ENCODE data around the gene ARHGAP28.

Gene ARHGAP28

GRCh38 chr18:6732952-6733351 is 3.4 kb downstream of the ARHGAP28 start:
- DNase-seq (ENCODE audit: low spot score) = no peak

GRCh38 chr18:6733758-6734157 is 4.2 kb downstream of the ARHGAP28 start:
- DNase-seq (ENCODE audit: low spot score) = no peak

DNA sequence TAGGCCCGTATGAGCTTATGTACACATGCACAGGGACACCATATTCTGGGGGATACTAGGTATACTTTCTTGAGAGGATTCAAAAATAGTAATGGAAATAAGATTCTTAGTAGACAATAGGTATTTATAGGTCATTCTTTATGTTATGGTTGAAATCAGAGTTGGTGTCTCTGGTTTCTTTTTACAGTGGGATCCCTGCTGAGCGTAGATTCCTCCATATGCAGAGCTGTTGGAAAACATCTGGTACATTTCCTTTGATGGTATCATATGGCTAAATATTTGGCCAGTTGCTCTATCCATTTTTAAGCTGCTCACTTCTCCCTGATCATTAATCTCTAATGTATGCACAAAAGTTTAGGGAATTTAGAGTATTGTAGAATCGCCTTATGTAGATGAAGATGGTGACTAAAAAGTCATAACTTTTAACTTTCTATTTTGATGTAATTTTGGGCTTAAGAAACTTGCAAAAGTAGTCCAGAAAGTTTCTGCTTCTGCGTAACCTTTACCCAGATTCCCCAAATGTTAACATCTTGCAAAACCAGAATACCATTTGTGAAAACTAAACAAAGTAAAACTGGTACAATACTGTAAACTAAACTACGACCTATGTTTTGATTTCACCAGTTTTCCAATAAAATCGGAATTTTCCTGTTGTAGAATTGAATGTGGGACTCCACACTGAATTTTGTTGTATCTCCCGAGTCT is 5.4 kb downstream of the ARHGAP28 start:
- no peak for DNase-seq (ENCODE audit: low spot score)

GRCh38 chr18:6737833-6738232 is 8.3 kb downstream of the ARHGAP28 start:
- no peak for DNase-seq (ENCODE audit: low spot score)

DNA sequence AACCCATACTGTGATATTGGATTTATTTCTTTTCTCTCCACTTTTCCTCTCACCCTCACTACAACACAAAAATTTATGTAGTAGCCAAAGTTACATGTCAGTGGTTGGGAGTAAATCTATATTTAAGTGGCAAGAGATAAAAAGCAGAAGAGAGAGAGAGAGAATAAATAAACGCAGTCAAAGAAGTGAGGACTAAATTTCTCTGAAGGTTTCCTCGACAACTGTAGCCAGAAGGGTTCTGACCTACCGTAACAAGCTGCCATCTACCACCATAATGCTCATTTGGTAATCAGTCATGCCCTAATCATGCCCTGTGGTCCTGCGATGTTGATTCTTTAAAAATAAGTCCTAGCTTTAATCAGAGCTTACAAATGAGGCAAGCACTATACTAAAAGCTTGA is 9.1 kb downstream of the ARHGAP28 start:
- DNase-seq (ENCODE audit: low spot score) = no peak

DNA sequence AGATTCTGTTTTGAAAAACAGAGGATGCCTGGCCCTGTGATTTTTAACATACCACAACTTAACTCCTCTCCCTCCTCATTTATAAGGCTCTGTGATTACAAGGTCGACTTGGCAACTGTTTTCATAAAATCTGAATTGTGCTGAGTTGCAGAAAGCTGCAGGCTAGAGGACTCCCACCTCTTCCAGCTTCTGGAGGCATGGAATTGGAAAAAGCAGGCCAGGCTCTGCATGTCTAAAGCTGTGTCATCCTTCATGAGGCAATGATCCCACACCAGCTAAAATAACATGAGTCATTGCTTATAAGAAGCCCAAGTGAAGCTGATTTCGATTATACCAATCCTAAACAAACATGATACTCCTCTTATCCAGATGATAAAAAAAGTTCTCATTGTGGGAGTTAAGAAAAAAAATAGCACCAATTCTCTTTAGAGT is 11.7 kb downstream of the ARHGAP28 start:
- DNase-seq (ENCODE audit: low spot score) = no peak

GRCh38 chr18:6741786-6742185 is 12.3 kb downstream of the ARHGAP28 start:
- DNase-seq (ENCODE audit: low spot score) = no peak

GRCh38 chr18:6743999-6744398 is 14.5 kb downstream of the ARHGAP28 start:
- no peak for DNase-seq (ENCODE audit: low spot score)

- DNase-seq (ENCODE audit: low spot score) = no peak
Measured at GRCh38 chr18:6744816-6745455, 15.4 kb downstream of the ARHGAP28 start.

GRCh38 chr18:6745504-6746031 is 16.1 kb downstream of the ARHGAP28 start:
- DNase-seq (ENCODE audit: low spot score) = no peak

GRCh38 chr18:6746386-6746960 is 17.0 kb downstream of the ARHGAP28 start:
- no peak for DNase-seq (ENCODE audit: low spot score)

- DNase-seq (ENCODE audit: low spot score) = no peak
Measured at GRCh38 chr18:6747646-6748045, 18.1 kb downstream of the ARHGAP28 start.

DNA sequence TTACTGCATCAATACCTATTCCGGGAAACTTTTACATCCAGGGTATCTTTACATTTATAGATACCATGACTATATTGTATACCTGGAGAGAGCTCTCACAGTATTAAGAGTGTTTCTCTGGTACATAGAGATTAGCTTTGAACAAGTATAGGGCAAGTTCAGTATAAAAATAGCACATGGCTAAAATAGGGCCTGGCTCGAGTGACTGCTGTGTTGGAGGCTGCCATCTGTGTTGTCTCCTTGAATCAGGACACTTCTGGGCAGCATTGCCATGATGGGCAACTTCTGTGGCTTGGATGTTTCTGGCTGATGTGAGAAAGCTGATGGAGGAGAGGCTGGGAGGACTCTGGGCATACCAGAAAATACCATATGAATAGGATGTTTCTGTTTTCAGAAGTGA is 18.7 kb downstream of the ARHGAP28 start:
- DNase-seq (ENCODE audit: low spot score) = no peak

DNA sequence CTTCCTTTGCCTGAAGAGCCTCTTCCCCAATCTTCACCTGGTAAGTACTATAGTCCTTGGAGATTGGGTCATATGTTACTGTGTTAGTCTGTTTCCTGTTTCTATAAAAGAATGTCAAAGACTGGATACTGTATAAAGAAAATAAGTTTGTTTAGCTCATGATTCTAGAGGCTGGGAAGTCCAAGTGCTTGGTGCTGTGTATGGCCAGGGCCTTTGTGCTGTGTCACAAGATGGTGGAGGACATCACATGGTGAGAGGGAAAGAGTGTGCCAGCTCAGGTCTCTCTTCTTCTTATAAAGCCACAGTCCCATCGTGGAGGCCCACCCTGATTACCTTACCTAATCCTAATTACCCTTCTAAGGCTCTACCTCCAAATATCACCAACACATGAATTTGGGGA is 20.9 kb downstream of the ARHGAP28 start:
- no peak for DNase-seq (ENCODE audit: low spot score)

- DNase-seq (ENCODE audit: low spot score) = no peak
Measured at GRCh38 chr18:6751222-6751621, 21.7 kb downstream of the ARHGAP28 start.

GRCh38 chr18:6752202-6752860 is 22.8 kb downstream of the ARHGAP28 start:
- DNase-seq (ENCODE audit: low spot score) = no peak

GRCh38 chr18:6755107-6755506 is 25.6 kb downstream of the ARHGAP28 start:
- no peak for DNase-seq (ENCODE audit: low spot score)

DNA sequence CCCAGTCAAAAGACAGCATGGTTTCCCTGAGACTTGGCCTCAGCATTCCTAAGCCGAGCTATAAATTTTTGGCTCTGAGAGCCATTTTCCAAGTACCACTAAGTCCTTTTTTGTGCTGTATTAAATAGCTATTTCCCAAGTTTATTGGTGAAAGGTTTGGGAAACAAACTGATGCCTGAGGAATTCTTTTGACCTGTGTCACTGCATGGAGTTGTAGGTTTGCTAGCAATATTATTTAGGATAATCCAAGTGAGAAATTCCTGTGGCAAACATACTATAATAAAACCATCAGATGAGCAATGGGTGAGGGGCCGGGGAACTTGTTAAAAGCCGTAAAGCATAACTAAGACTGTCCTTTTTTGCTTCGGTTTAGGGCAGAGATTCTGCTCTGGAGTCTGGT is 28.4 kb downstream of the ARHGAP28 start:
- no peak for DNase-seq (ENCODE audit: low spot score)

DNA sequence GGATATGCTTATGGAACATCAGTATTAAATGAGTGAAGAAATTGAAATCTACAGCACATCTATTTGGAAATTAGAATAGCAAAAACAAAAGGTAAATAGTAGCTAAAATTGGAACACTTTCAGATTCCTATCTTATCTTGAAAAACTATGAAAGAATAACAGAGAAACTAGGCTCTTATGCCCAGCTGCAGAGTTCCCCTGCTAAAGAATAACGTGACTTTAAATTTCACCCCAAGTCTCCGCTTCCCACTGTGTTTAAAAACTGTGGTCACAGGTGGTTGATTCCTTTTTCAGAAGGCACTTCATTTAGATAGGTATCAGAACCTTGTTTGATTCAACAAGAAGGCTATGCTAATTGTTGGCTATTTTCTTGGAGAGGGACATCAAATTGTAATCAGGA is 30.1 kb downstream of the ARHGAP28 start:
- DNase-seq (ENCODE audit: low spot score) = no peak

DNA sequence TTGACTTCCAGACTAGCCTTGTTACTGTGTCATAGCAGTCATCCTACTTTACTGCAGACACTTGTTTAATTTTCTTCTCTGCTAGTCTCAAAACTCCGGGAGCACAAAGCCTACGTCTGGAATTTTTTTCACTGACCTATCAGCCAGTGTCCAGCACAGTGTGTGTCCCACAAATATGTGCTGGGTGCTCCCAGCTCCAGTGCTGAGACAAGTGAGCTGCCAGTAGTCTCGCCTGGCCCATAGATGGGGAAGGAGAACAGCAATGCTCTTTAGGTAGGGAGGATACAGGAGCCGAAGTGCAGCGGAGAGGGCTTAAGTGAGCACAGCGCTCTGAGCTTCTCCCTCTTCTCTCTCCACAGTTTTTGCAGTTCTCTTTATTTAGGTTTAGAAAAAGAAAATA is 34.0 kb downstream of the ARHGAP28 start:
- DNase-seq (ENCODE audit: low spot score) = no peak

DNA sequence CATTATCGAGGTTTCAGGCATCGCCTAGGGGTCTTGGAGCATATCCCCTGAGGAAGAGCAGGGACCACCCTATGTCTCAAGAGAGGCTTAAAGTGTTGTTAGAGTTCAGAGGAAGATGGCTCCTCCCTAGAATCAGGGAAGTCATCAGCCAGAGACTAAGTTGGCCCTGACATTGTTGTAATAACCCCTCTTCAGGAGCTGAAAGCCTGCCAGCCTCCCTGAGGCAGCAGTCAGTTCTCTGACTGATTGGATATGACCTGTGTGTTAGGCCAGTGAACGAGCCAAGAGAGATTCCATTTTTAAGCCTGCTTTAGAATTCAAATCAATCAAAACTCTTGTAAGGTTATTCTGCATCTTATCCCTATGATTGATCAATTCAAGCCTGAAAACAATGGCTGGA is 34.9 kb downstream of the ARHGAP28 start:
- DNase-seq (ENCODE audit: low spot score) = no peak

DNA sequence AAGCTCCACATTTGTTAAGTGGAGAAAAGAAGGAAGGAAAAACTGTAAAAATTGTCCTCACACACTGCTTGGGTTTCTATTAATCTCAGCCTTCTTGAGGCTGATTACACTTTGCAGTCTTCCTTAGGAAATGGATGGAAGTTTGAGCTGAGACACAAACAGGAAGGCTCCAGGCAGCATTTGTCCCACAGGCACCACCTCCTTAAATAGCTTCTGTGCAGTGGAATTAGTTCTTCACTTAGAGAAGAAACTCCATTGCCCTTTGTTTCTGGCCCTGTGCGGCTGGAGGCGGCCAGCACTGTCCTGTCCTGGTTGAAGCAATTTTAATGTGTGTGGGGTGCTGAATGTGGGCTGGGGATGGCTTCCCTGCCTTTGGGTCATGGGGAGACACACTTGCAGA is 44.3 kb downstream of the ARHGAP28 start:
- no peak for DNase-seq (ENCODE audit: low spot score)

DNA sequence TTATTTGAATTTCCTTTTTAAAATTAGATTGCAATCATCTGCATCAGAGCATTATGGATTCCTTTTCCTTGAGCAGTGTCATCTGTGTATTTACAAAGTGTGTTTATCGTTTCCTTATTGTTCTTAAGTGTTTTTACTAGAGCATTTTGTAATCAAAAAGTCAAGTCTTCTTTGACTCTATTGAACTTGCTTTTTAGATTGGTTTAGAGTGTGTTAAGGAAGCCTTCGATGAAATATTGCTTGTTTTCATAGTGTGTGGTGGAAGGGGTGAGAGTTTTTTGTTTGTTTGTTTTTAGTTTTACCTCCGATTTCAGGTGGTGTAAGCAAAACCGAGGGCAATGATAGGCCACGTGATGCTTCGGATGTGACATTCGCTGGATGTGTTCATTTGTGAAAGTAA is 45.7 kb downstream of the ARHGAP28 start:
- no peak for DNase-seq (ENCODE audit: low spot score)

Data from pons (tissue), 1 donor.